Eye (tissue), 1 donor: ENCODE results near the gene DLL3.
"Not testable (repeated sequence)": the region's sequence is repeated elsewhere in the genome, so short reads cannot be mapped to it uniquely, and the experiment has no call there.

Experiments used
- DNase-seq: peaks from one replicate; pipeline ENCODE4 v3.0.0-alpha.2; 2015

DLL3 gene

GRCh38 chr19:39498798-39499642, at the start of gene DLL3:
Gene DLL3 (plus strand): TSS chr19:39498947. CDS start chr19:39498975, 28 bp downstream.
- peak; percentile 71 for DNase-seq

GRCh38 chr19:39449116-39449797, 49.5 kb upstream of the DLL3 start:
- DNase-seq = no peak

- DNase-seq = not testable (repeated sequence)
These were observed 47.5 kb upstream of the DLL3 start for GRCh38 chr19:39451257-39451656.

- no peak for DNase-seq
These were observed 35.3 kb upstream of the DLL3 start for GRCh38 chr19:39463403-39463802.

GRCh38 chr19:39465956-39466747, 32.6 kb upstream of the DLL3 start:
- DNase-seq = no peak

GRCh38 chr19:39467941-39468340, 30.8 kb upstream of the DLL3 start:
- DNase-seq = no peak

GRCh38 chr19:39469036-39469435, 29.7 kb upstream of the DLL3 start:
- DNase-seq = no peak

- DNase-seq = no peak
These were observed 29.2 kb upstream of the DLL3 start for GRCh38 chr19:39469567-39469966.

- no peak for DNase-seq
These were observed 27.9 kb upstream of the DLL3 start for GRCh38 chr19:39470724-39471339.

- DNase-seq = no peak
These were observed 26.8 kb upstream of the DLL3 start for GRCh38 chr19:39471756-39472536.

GRCh38 chr19:39472746-39473442, 25.9 kb upstream of the DLL3 start:
- no peak for DNase-seq

GRCh38 chr19:39473443-39473960, 25.2 kb upstream of the DLL3 start:
- DNase-seq = no peak

- DNase-seq = peak; percentile 83
These were observed 24.6 kb upstream of the DLL3 start for GRCh38 chr19:39474139-39474620.

- DNase-seq = no peak
These were observed 23.0 kb upstream of the DLL3 start for GRCh38 chr19:39475748-39476147.

GRCh38 chr19:39479319-39479801, 19.4 kb upstream of the DLL3 start:
- DNase-seq = not testable (repeated sequence)

GRCh38 chr19:39479916-39480315, 18.8 kb upstream of the DLL3 start:
- DNase-seq = no peak

GRCh38 chr19:39480337-39481228, 18.2 kb upstream of the DLL3 start, which contains the start of gene TIMM50:
Gene TIMM50 (plus strand): TSS chr19:39480838. CDS start chr19:39480854, 16 bp downstream.
- DNase-seq = peak; percentile 99

GRCh38 chr19:39481229-39481545, 17.6 kb upstream of the DLL3 start:
- DNase-seq = no peak

- DNase-seq = no peak
These were observed 17.1 kb upstream of the DLL3 start for GRCh38 chr19:39481676-39482075.

- DNase-seq = peak; percentile 77
These were observed 15.6 kb upstream of the DLL3 start for GRCh38 chr19:39483141-39483540.
